ENCODE data around the gene SENP1.

- TF ChIP-seq CTCF (IDR thresholded peaks at IDR 0.05) (no peak), RFX5 (IDR thresholded peaks at IDR 0.05) (no peak), BHLHE40 (IDR thresholded peaks at IDR 0.05; ENCODE audit: low read depth, low read length) (no peak), CEBPB (IDR thresholded peaks at IDR 0.05) (no peak), MAX (IDR thresholded peaks at IDR 0.05) (no peak), REST (IDR thresholded peaks at IDR 0.05) (no peak), EP300 (IDR thresholded peaks at IDR 0.05) (no peak)
Measured at GRCh38 chr12:48151103-48151771, 45.4 kb upstream of the SENP1 start.

All from A549 (cell line).